Common myeloid progenitor, CD34-positive (primary cell): ENCODE data around the gene SPAG9.
"Not testable (repeated sequence)": the region's sequence is repeated elsewhere in the genome, so short reads cannot be mapped to it uniquely, and the experiment has no call there.

Source experiments
- CTCF ChIA-PET: fragments of 350-600 bp; sonication (Branson Sonifier 250); formaldehyde crosslinking; loops from one replicate; lab custom pipeline; 2021; ENCODE audit warnings: antibody characterized with exemption; lab: Charles Lee
- POLR2A ChIA-PET: fragments of 350-600 bp; sonication (Branson Sonifier 250); formaldehyde crosslinking; loops from one replicate; lab custom pipeline; 2021; ENCODE audit warnings: antibody characterized with exemption; lab: Charles Lee
- DNase-seq, 3 donors: peaks; one replicate each; pipeline versions ENCODE4 v3.0.0 to v3.0.0-alpha.2; 2013
- H3K27ac ChIP-seq, 2 experiments: 1 replicate in 1 of 2; 2 replicates in 1 of 2; pipeline ENCODE4 v1.7.0; 2013; ENCODE audit warnings: inconsistent platforms in 2 of 2, low read length in 2 of 2, mild to moderate bottlenecking in 2 of 2, low read depth in 1 of 2, moderate library complexity in 1 of 2; ENCODE audit not compliant: severe bottlenecking in 2 of 2, insufficient read depth in 1 of 2, poor library complexity in 1 of 2
- H3K27me3 ChIP-seq, 5 experiments: replicated peaks in 2 of 5; 1 replicate in 3 of 5; 2 replicates in 2 of 5; pipeline versions ENCODE4 v1.6.1 to v1.7.0; 2013; ENCODE audit warnings: low read length in 4 of 5, mild to moderate bottlenecking in 2 of 5, moderate library complexity in 2 of 5, inconsistent platforms in 1 of 5; ENCODE audit not compliant: insufficient read depth in 5 of 5, control insufficient read depth in 4 of 5
- H3K36me3 ChIP-seq, 4 experiments: 1 replicate in 2 of 4; 2 replicates in 2 of 4; pipeline versions ENCODE4 v1.6.1 to v1.7.0; 2013; ENCODE audit warnings: low read length in 3 of 4, control low read depth in 1 of 4, mild to moderate bottlenecking in 1 of 4; ENCODE audit not compliant: control insufficient read depth in 4 of 4, insufficient read depth in 4 of 4
- H3K4me1 ChIP-seq, 4 experiments: 1 replicate in 3 of 4; 2 replicates in 1 of 4; pipeline versions ENCODE4 v1.6.1 to v1.7.1; 2013; ENCODE audit warnings: low read length in 3 of 4, mild to moderate bottlenecking in 3 of 4, control low read depth in 1 of 4, inconsistent platforms in 1 of 4, moderate library complexity in 1 of 4; ENCODE audit not compliant: control insufficient read depth in 4 of 4, insufficient read depth in 4 of 4; ENCODE audit errors: control extremely low read depth in 1 of 4
- H3K4me3 ChIP-seq, 7 experiments: 1 replicate in 4 of 7; 2 replicates in 3 of 7; pipeline versions ENCODE4 v1.5.1 to v1.7.0; 2013; ENCODE audit warnings: mild to moderate bottlenecking in 7 of 7, low read length in 6 of 7, moderate library complexity in 6 of 7, inconsistent platforms in 2 of 7, low read depth in 2 of 7, control low read depth in 1 of 7; ENCODE audit not compliant: insufficient read depth in 4 of 7, control insufficient read depth in 1 of 7; ENCODE audit errors: extremely low read depth in 1 of 7
- H3K9me3 ChIP-seq, 5 experiments: 1 replicate in 4 of 5; 2 replicates in 1 of 5; pipeline versions ENCODE4 v1.6.1 to v1.7.1; 2013; ENCODE audit warnings: low read length in 4 of 5, mild to moderate bottlenecking in 2 of 5, inconsistent platforms in 1 of 5, low read depth in 1 of 5, moderate library complexity in 1 of 5; ENCODE audit not compliant: control insufficient read depth in 4 of 5, insufficient read depth in 2 of 5; ENCODE audit errors: control extremely low read depth in 1 of 5
- WGBS: methylation state at CpG from one replicate; pipeline ENCODE4 v1.1.5; 2013; ENCODE audit not compliant: insufficient coverage; 5-methylcytosine and 5-hydroxymethylcytosine counted together

SPAG9 gene

DNA sequence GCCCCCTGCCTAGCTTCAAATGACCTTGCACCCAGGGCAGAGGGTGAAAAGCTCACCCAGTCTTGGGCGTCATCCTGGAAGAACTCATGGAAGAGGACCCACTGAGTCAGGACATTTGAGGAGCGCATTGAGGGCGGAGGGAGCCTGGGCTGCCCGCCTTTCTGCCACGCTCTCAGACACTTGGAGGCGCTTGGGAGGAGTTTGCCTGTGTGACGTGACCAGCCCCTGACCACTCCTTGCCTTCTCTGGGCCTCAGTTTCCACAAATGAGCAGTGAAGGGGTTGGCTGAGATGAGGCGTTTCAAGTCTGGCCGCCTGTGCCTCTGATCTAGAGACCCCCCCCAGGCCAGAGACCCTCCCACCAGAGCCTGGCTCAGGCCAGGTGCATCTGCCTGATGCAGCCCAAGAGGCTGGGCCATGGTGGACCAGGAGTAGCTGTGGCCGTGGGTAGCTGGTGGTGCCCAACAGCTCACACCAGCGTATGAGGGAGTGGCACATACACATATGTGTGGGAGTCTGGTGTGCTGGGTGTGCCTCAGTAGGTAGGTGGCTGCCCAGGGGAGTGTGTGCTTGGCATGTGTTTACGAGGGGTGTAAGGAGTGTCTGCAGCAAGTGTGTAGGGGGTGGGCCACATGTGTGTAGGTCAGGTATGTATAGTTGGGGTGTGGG, 174.3 kb downstream of the SPAG9 start:
- DNase-seq, result no peak
- ChIA-PET CTCF (interaction anchor here (1.0 to 15.3 kb wide), 5 partner anchors 8 to 163 kb away, joined by 3 to 480 read pairs (median 5); partner anchors contain the start of gene TOB1), POLR2A (no interaction called here)
- Histone ChIP-seq H3K36me3 (no peaks in the 10 kb centered on the region), H3K4me1 (peaks cover 1 to 63% (median 52%) of the 10 kb centered on the region in 4 experiments), H3K4me3 (no peak overlapping the region), H3K27me3 (no peaks in the 10 kb centered on the region), H3K27ac (no peak overlapping the region), H3K9me3 (no peaks in the 10 kb centered on the region)
- WGBS, result 98% methylated on average over 7 of the region's 12 CpGs

DNA sequence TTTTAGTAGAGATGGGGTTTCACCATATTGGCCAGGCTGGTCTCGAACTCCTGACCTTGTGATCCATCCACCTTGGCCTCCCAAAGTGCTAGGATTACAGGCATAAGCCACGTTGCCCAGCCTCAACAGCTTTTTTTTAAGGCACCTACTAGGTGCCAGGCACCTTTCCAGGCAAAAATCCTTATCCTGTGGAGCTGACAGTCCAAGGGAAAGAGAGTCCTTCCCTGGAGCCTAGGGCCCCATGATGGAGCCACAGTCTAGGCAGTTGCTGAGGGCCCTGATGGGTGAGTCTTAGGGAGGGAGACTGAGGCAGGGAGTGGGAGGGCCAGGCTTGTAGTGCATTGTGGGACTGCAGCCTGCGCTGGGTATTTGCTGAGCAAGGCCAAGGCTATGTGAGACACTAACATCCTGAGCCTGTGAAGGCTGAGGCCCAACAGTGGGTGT, 174.9 kb downstream of the SPAG9 start:
- DNase-seq, result no peak

DNA sequence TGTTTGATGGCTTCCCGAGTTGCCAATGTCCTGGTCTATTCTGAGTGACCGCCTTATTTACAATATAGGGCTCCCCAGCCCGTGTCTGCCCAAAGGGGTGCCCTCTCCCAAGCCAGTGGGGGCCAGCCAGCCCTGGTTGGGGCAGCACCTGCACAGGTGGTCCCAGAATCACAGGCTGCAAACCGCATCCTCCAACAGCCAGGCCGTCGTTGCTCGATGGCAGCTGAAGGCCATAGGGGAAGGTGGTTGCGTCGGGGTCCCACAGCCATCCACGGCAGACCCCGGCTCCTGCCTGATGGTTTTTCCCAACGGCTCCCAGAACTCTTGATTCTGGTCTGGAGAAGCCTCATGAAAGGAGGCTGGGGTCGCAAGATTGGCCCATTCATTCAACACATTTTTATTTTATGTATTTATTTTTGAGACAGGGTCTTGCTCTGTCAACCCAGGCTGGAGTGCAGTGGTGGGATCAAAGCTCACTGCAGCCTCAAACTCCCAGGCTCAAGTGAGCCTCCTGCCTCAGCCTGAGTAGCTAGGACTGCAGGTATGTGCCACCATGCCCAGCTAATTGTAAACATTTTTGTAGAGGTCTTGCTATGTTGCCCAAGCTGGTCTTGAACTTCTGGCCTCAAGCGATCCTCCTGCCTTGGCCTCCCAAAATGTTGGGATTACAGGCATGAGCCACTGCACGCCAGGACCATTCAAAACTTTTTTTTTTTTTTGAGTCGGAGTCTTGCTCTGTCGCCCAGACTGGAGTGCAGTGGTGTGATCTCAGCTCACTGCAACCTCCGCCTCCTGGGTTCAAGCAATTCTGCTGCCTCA, 175.6 kb downstream of the SPAG9 start:
- H3K9me3 ChIP-seq, result no peaks in the 10 kb centered on the region
- H3K36me3 ChIP-seq, result no peaks in the 10 kb centered on the region
- DNase-seq, result no peak
- H3K27ac ChIP-seq, result no peak overlapping the region
- H3K4me3 ChIP-seq, result peak overlapping the region in 3 of 7 experiments; percentile 49 to 75 (median 64)
- H3K27me3 ChIP-seq, result no peaks in the 10 kb centered on the region
- 51% methylated on average over 15 of the region's 18 CpGs for WGBS
- ChIA-PET CTCF (interaction anchor here (0.6 to 15.3 kb wide), 6 partner anchors 9 to 162 kb away, joined by 3 to 480 read pairs (median 3); partner anchors contain the start of gene TOB1), POLR2A (interaction anchor here (0.6 to 2.2 kb wide), 4 partner anchors 26 to 1012 kb away, joined by 4 to 18 read pairs (median 6); partner anchors contain the start of gene TOB1)
- peaks cover 1 to 53% (median 43%) of the 10 kb centered on the region in 4 experiments for H3K4me1 ChIP-seq

More for the DNA sequence above, 174.9 kb downstream of the SPAG9 start:
- no peaks in the 10 kb centered on the region for H3K9me3 ChIP-seq
- ChIA-PET POLR2A (interaction anchor here (2.2 kb wide), 1 partner anchor 80 kb away, joined by 18 read pairs; the partner anchor contains the start of gene TOB1), CTCF (interaction anchor here (0.6 to 15.3 kb wide), 5 partner anchors 9 to 163 kb away, joined by 3 to 480 read pairs (median 3); partner anchors contain the start of gene TOB1)
- H3K36me3 ChIP-seq, result no peaks in the 10 kb centered on the region
- WGBS, result 100% methylated on average over 2 of the region's 3 CpGs
- H3K27me3 ChIP-seq, result no peaks in the 10 kb centered on the region
- H3K4me1 ChIP-seq, result peaks cover 1 to 60% (median 50%) of the 10 kb centered on the region in 4 experiments
- H3K27ac ChIP-seq, result no peak overlapping the region
- no peak overlapping the region for H3K4me3 ChIP-seq

DNA sequence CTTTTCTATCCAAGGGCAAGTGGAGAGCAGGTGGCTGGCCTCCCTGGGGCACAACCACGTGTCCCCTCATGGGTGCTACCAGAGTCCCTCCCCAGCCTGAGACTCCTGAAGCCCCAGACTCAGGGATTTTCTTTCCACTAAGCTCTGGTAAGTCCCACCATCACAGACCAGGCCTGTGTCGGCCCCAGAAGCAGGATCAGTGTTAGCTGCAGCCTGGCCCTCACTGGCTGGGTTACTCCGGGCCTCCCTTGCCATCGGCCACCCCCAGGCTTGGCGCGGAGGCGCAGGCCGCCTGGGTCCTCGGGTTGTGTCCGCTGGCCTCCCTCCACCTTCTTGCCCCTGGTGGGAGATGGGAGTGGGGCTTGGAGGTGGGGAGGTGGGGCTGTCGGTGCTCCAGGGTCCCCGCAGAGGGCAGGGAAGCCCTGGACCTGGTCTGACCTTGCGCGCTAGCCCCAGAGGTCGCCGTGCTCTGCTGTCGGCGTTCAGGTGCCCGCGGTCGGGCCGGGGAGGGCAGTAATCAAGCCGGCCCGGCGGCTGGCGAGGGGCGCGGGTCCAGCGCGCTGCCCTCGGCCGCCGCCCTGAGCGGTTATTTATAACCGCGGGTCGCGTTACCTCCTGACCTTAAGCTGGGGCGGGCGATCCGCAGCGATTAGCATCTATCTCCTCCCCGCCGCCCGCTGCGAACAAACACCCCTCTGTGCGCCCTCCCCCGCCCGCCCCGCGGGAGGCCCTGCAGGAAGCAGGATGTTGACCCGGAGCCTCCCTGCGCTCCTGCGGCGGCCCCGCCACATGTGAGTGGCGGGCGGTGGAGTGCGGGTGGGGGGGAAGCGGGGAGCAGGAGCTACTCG, 176.4 kb downstream of the SPAG9 start:
- Histone ChIP-seq H3K4me1 (peaks cover 1 to 44% (median 35%) of the 10 kb centered on the region in 4 experiments), H3K4me3 (peak overlapping the region; percentile 1 to 75 (median 49)), H3K9me3 (no peaks in the 10 kb centered on the region), H3K36me3 (no peaks in the 10 kb centered on the region), H3K27ac (peak overlapping the region in 1 of 2 experiments; percentile 75), H3K27me3 (no peaks in the 10 kb centered on the region)
- WGBS, result 1% methylated on average over 47 of the region's 61 CpGs
- ChIA-PET POLR2A (interaction anchor here (0.8 to 2.2 kb wide), 3 partner anchors 25 to 79 kb away, joined by 4 to 18 read pairs (median 8); partner anchors contain the start of gene TOB1), CTCF (interaction anchor here (0.7 to 15.3 kb wide), 5 partner anchors 10 to 106 kb away, joined by 3 to 480 read pairs (median 4); partner anchors contain the start of gene TOB1)
- DNase-seq, result peak; percentile 40 to 81 (median 73)

DNA sequence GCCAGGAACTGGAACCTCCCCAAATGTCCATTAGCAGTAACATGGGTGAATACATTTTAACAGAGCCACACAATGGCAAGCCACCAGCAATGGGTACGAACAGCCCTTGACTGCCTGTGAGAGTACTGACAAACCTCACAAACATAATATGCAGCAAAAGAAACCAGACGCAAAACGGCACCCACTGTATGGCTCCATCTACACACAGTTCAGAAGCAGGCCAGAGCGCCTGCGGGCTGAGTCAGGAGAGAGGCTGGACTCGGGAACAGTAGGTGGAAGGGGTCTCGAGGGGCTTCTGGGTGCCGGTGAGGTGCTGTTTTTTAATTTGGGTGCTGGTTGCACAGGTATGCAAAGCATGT, 177.1 kb downstream of the SPAG9 start:
- H3K27me3 ChIP-seq, result no peaks in the 10 kb centered on the region
- ChIA-PET CTCF (interaction anchor here (1.3 to 2.2 kb wide), 4 partner anchors 10 to 77 kb away, joined by 3 to 8 read pairs (median 4); partner anchors contain the start of gene TOB1), POLR2A (interaction anchor here (1.4 to 2.2 kb wide), 2 partner anchors 24 to 78 kb away, joined by 8 to 18 read pairs; partner anchors contain the start of gene TOB1)
- peak overlapping the region in 1 of 2 experiments; percentile 75 for H3K27ac ChIP-seq
- peaks cover 1 to 37% (median 28%) of the 10 kb centered on the region in 4 experiments for H3K4me1 ChIP-seq
- H3K36me3 ChIP-seq, result no peaks in the 10 kb centered on the region
- no peak overlapping the region for H3K4me3 ChIP-seq
- no peaks in the 10 kb centered on the region for H3K9me3 ChIP-seq
- 79% methylated on average over 8 of the region's 8 CpGs for WGBS
- DNase-seq, result no peak

DNA sequence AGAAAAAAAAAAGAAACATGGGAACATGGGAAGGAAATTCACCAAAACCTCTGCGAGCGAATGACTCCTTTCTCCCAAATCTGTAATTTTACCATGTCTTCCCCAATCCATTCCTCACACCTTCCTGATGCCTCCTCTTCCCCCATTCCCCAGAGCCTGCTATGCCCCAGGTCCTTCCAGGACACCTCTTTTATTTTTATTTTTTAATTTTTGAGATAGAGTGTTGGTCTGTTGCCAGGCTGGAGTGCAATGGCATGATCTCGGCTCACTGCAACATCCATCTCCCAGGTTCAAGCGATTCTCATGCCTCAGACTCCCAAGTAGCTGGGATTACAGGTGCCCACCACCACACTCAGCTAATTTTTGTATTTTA, 179.0 kb downstream of the SPAG9 start:
- H3K36me3 ChIP-seq, H3K27ac ChIP-seq, DNase-seq, H3K4me3 ChIP-seq, POLR2A ChIA-PET, H3K9me3 ChIP-seq, H3K27me3 ChIP-seq: not testable (repeated sequence)
- 96% methylated on average over 3 of the region's 4 CpGs for WGBS
- CTCF ChIA-PET, result interaction anchor here (1.0 to 2.2 kb wide), 3 partner anchors 8 to 89 kb away, joined by 3 to 8 read pairs (median 6); partner anchors contain the start of gene TOB1
- H3K4me1 ChIP-seq, result peaks cover 1 to 23% (median 16%) of the 10 kb centered on the region in 4 experiments
